ENCODE measurements around the gene SCFD2. TPM values are rescaled to one million over a fixed set of nuclear protein-coding genes. Genes with fewer than 3 reads are reported as not detected.

Gene SCFD2
- total RNA-seq, 2 experiments from 2014 or later: 25.1 to 27.2 TPM

DNA sequence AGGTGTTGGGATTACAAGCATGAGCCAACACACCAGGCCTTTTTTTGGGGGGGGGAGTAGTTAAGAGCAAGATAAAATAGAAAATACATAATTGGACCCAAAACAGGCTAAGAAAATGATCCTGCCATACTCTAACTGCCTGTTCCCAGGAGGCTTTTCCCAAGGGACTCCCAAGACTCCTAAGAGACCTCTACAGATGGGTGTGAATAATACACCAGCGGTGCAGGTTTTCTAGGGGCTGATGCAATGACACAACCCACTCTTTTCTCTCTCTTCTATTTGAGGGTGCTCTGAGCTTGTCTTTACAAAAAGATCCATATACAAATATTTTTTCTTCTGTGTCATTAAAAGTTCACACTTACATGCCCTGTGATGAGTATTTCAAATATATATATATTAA, 386.8 kb downstream of the SCFD2 start:
- ChIA-PET POLR2A (no interaction called here), CTCF (no interaction called here)
- Mint-ChIP-seq H3K4me1 (ENCODE audit: low read depth) (peaks cover 5% of the 10 kb centered on the region), H3K4me3 (no peak overlapping the region), H3K36me3 (ENCODE audit: low read depth) (no peaks in the 10 kb centered on the region), H3K27me3 (ENCODE audit: low read depth) (no peaks in the 10 kb centered on the region), H3K9me3 (ENCODE audit: insufficient read depth) (no peaks in the 10 kb centered on the region), H3K27ac (no peak overlapping the region)
- ATAC-seq (no peak), DNase-seq (no peak)

DNA sequence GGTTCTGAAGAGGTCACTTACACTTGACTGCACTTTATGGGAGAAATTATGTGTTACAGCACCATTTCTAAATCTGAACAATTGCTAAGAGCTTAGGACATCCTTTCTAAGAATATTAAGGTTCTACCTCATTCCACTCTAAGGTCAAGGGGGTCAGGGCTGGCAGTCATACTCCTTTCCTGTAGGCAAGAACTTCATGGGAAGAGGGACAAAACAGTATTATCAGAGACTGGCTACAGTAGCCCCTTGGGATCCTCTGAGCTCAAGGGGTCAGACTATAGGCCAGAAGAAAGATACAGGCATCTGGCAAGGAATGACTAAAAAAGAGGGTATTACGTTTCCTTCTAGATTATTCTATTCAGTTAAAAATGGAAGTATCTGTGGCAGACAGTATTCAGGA, 388.6 kb downstream of the SCFD2 start:
- Mint-ChIP-seq H3K27ac (no peak overlapping the region), H3K9me3 (ENCODE audit: insufficient read depth) (no peaks in the 10 kb centered on the region), H3K27me3 (ENCODE audit: low read depth) (no peaks in the 10 kb centered on the region), H3K4me3 (no peak overlapping the region), H3K36me3 (ENCODE audit: low read depth) (no peaks in the 10 kb centered on the region), H3K4me1 (ENCODE audit: low read depth) (no peaks in the 10 kb centered on the region)
- DNase-seq (no peak), ATAC-seq (no peak)
- ChIA-PET POLR2A (no interaction called here), CTCF (interaction anchor here (0.8 kb wide), 1 partner anchor 431 kb away, joined by 3 read pairs; no protein-coding TSS in a partner anchor)

DNA sequence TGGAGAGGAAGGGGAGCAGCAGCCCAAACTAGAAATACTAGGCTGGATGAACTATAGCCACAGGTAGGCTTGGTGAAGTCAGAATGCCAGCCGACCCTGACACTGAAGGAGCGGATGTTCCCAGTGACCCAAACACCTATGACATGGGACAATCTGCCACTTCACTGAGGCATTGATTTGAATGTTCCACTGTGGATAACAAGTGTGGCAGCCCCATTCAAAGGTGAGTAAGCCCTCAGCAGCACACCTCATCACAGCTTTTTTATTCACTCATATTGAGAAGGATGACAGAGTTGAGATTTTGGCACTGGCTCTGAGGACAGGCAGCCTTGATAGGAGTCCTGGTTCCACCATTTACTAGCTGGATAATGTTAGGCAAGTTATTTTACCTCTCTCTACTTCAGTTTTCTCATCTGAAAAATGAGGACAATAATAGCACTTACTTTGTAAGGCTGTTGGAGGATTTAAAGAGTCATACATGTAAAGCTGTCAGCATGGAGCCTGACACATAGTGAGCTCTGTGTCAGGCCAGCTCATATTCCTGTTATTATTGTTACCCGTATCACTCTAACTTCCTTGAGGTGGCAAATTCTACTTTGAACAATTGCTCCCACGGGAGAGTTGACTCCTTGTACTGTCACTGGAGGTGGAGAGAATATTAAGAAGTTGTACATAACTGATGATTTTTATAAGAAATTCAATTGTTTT, 389.2 kb downstream of the SCFD2 start:
- no peaks in the 10 kb centered on the region for H3K4me1 Mint-ChIP-seq (ENCODE audit: low read depth)
- ATAC-seq: no peak

DNA sequence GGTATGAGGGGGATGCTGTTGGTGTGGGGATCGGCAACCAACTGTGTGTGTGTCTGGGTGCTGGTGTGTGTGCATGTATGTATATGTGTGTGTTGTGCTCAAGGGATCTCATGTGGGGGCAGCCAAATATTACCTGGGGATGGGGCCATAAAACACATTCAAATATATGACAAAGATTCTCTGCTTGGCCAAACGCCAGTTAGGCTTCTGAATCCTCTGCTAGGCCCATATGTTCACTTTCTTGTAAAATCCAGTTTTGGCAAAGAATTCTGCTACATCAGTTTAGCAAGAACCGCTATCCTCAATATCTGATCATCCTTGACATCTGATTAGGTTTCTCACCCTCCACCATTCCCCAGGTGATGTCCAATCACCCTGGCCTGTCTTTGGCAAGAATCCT, 397.2 kb downstream of the SCFD2 start:
- no peaks in the 10 kb centered on the region for H3K36me3 Mint-ChIP-seq (ENCODE audit: low read depth)
- no peak for DNase-seq
- H3K27me3 Mint-ChIP-seq (ENCODE audit: low read depth): no peaks in the 10 kb centered on the region
- POLR2A ChIA-PET: no interaction called here
- H3K27ac Mint-ChIP-seq: no peak overlapping the region
- H3K4me1 Mint-ChIP-seq (ENCODE audit: low read depth): no peaks in the 10 kb centered on the region
- no peak for ATAC-seq
- H3K9me3 Mint-ChIP-seq (ENCODE audit: insufficient read depth): no peaks in the 10 kb centered on the region
- CTCF ChIA-PET: no interaction called here
- no peak overlapping the region for H3K4me3 Mint-ChIP-seq

More for the DNA sequence above, 389.2 kb downstream of the SCFD2 start:
- Mint-ChIP-seq H3K9me3 (ENCODE audit: insufficient read depth) (no peaks in the 10 kb centered on the region), H3K4me3 (no peak overlapping the region), H3K27me3 (ENCODE audit: low read depth) (no peaks in the 10 kb centered on the region), H3K36me3 (ENCODE audit: low read depth) (no peaks in the 10 kb centered on the region), H3K27ac (no peak overlapping the region)
- DNase-seq: no peak
- POLR2A ChIA-PET: no interaction called here
- CTCF ChIA-PET: interaction anchor here (0.8 kb wide), 1 partner anchor 431 kb away, joined by 3 read pairs; no protein-coding TSS in a partner anchor

DNA sequence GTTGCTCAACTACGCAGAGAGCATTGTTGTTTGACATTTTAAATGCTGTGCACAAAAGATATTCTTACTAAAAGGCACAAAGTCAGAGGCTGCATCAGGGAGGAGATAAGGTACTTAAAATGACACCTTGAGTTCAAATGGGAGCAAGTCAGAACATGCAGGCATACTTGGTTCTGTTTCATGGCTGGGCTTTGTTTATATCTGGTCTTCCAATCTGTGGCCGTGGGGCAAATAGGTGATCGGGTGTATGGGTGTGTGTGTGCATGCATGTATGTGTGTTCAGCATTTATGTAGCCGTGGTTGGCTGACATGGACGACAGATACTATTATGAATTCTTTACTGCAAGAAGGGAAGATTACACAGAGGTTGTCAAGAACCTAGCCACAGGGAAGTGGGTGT, 397.6 kb downstream of the SCFD2 start:
- no peaks in the 10 kb centered on the region for H3K9me3 Mint-ChIP-seq (ENCODE audit: insufficient read depth)
- no peaks in the 10 kb centered on the region for H3K36me3 Mint-ChIP-seq (ENCODE audit: low read depth)
- H3K4me1 Mint-ChIP-seq (ENCODE audit: low read depth): no peaks in the 10 kb centered on the region
- H3K27ac Mint-ChIP-seq: no peak overlapping the region
- CTCF ChIA-PET: no interaction called here
- H3K4me3 Mint-ChIP-seq: no peak overlapping the region
- POLR2A ChIA-PET: no interaction called here
- no peak for DNase-seq
- no peak for ATAC-seq
- no peaks in the 10 kb centered on the region for H3K27me3 Mint-ChIP-seq (ENCODE audit: low read depth)

DNA sequence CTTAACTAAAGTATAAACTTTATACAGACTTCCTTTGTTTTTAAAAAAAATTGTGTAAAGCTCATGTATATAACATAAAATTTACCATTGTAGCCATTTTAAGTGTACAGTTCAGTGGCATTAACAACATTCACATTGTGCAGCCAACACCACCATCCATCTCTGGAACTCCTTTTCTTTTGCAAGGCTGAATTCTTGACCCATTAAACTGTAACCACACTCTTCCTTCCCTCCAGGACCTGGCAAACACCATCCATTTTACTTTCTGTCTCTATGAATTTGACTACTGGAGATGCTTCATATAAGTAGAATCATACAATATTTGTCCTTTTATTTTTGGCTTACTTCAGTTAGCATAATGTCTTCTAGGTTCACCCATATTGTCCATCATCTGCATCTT, 399.1 kb downstream of the SCFD2 start:
- Mint-ChIP-seq H3K4me1 (ENCODE audit: low read depth) (no peaks in the 10 kb centered on the region), H3K27ac (no peak overlapping the region), H3K9me3 (ENCODE audit: insufficient read depth) (no peaks in the 10 kb centered on the region), H3K27me3 (ENCODE audit: low read depth) (no peaks in the 10 kb centered on the region), H3K4me3 (no peak overlapping the region), H3K36me3 (ENCODE audit: low read depth) (no peaks in the 10 kb centered on the region)
- ATAC-seq (no peak), DNase-seq (no peak)
- ChIA-PET POLR2A (no interaction called here), CTCF (no interaction called here)

DNA sequence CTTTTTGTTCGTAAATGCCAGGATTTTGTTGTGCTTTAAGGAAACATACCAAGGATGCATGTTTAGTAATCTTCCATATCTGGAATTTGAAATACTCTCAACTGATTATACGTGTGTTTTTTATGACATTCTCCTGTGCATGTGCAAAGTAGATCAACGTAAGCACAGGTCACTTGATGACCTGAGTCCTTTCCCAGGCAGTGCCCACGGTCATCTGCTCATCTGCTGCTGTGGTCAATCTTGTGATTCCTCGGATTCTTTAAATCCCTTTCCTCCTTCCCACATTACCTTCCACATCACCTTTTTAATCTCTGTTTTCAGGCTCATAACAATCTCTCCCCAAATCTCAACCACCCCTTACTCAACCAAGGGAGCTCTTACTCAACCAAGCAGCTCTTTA, 399.7 kb downstream of the SCFD2 start:
- Mint-ChIP-seq H3K27me3 (ENCODE audit: low read depth) (no peaks in the 10 kb centered on the region), H3K4me3 (no peak overlapping the region), H3K36me3 (ENCODE audit: low read depth) (no peaks in the 10 kb centered on the region), H3K9me3 (ENCODE audit: insufficient read depth) (no peaks in the 10 kb centered on the region), H3K27ac (no peak overlapping the region), H3K4me1 (ENCODE audit: low read depth) (no peaks in the 10 kb centered on the region)
- DNase-seq: no peak
- ChIA-PET CTCF (no interaction called here), POLR2A (no interaction called here)
- no peak for ATAC-seq

DNA sequence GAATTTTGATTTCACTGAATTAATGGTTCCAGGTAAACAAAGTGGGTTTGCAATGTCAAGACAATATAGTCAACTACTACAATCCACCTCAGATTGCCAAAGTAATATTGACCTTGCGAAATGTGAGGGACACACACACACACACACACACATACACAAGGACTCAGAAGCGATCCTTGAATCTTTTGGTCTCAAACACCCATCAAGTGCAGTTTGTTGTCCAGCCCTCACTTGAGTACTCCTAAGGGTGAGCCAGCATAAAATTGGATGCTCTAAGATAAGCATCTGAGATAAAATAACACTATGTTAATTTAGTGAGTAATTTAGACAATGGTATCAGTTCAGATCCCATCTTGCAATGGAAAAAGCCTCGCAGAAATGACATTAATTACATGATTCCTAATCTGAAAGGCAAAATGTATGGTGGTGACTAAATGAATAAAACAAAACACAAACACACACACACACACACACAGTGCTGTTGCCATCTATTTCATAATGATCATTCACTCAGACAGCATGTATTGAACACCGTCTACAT, 401.2 kb downstream of the SCFD2 start:
- ChIA-PET CTCF (no interaction called here), POLR2A (no interaction called here)
- no peak for DNase-seq
- H3K36me3 Mint-ChIP-seq (ENCODE audit: low read depth): no peaks in the 10 kb centered on the region
- H3K27ac Mint-ChIP-seq: no peak overlapping the region
- no peak overlapping the region for H3K4me3 Mint-ChIP-seq
- no peak for ATAC-seq
- H3K4me1 Mint-ChIP-seq (ENCODE audit: low read depth): no peaks in the 10 kb centered on the region
- no peaks in the 10 kb centered on the region for H3K9me3 Mint-ChIP-seq (ENCODE audit: insufficient read depth)
- no peaks in the 10 kb centered on the region for H3K27me3 Mint-ChIP-seq (ENCODE audit: low read depth)

DNA sequence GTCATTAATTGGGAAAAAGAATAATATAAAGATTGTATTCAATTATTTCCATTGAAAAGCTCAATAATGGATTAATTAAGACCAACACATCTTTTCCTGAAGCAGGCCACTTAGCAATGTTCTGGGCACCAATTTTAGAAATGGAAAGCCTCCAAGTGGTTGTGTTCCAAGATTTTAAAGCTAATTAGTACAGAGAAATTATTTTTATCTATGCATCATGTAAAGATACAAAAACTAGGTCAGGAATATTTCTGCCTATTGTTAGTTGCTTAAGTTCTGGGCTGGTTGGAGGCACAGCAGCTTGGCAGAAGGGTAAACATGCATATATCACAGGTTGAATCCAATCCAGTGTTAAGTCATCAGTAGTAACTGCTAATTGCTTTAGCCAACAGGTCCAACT, 401.9 kb downstream of the SCFD2 start:
- Mint-ChIP-seq H3K36me3 (ENCODE audit: low read depth) (no peaks in the 10 kb centered on the region), H3K4me3 (no peak overlapping the region), H3K27me3 (ENCODE audit: low read depth) (no peaks in the 10 kb centered on the region), H3K9me3 (ENCODE audit: insufficient read depth) (no peaks in the 10 kb centered on the region), H3K4me1 (ENCODE audit: low read depth) (no peaks in the 10 kb centered on the region), H3K27ac (no peak overlapping the region)
- ATAC-seq (no peak), DNase-seq (no peak)
- CTCF ChIA-PET: interaction anchor here (0.9 kb wide), 1 partner anchor 52 kb away, joined by 3 read pairs; no protein-coding TSS in a partner anchor
- POLR2A ChIA-PET: no interaction called here

DNA sequence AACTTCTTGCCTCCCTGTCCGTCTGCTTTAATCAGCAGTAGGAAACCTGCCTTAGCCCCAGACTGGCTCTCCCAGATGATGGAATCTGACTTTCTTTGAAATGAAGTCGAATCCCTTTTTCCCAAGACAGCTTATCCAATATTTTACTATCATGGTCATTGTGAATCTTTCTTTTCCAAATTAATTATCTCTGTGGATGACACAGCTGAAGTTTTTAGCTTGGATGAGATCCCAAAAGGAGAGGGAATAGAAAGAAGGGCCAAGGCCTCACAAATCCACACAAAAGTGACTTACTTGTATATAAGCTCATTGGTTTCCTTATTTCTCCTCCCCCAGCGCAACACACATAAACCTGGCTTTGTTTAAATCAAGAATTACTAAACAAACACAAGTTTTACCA, 403.1 kb downstream of the SCFD2 start:
- Mint-ChIP-seq H3K4me1 (ENCODE audit: low read depth) (no peaks in the 10 kb centered on the region), H3K9me3 (ENCODE audit: insufficient read depth) (no peaks in the 10 kb centered on the region), H3K36me3 (ENCODE audit: low read depth) (no peaks in the 10 kb centered on the region), H3K27me3 (ENCODE audit: low read depth) (no peaks in the 10 kb centered on the region), H3K27ac (no peak overlapping the region), H3K4me3 (no peak overlapping the region)
- CTCF ChIA-PET: no interaction called here
- DNase-seq (no peak), ATAC-seq (no peak)
- POLR2A ChIA-PET: no interaction called here

DNA sequence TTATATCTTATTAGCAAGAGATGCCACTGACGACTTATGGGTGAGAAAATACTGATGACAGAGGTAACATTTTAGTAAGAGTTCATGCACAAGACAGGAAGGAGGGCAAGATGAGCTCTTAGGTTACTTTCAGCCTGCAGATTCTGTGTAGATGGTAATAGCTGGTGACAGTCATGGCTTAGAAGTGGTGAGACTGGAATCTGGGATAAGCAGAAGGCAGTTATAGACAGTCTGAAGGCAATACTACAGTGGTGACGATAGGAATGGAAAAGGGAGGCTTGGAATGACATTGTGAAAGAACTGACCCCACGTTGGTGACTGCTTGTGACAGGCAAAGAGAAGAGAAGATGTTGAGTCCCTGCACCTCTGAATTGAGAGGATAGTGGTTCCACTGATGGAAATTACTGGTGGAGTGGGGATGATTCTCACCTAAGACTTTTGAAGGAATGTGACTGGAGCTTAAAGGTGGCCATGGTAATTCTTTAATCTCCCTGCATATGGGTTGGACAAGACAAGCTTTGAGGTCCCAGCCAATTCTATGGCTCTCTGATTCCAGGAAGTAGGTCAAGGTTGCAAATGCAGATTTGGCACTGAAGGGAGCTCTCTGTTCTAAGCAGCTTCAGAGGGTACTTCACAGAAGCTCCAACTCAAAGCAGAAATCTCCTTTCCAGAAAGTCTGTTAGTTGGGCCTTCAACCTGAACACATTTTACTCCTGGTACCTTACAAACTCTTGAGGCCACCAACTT, 404.0 kb downstream of the SCFD2 start:
- CTCF ChIA-PET: interaction anchor here (1.0 kb wide), 1 partner anchor 50 kb away, joined by 5 read pairs; no protein-coding TSS in a partner anchor
- DNase-seq (no peak), ATAC-seq (no peak)
- Mint-ChIP-seq H3K4me3 (no peak overlapping the region), H3K4me1 (ENCODE audit: low read depth) (no peaks in the 10 kb centered on the region), H3K9me3 (ENCODE audit: insufficient read depth) (no peaks in the 10 kb centered on the region), H3K36me3 (ENCODE audit: low read depth) (no peaks in the 10 kb centered on the region), H3K27me3 (ENCODE audit: low read depth) (no peaks in the 10 kb centered on the region), H3K27ac (no peak overlapping the region)
- POLR2A ChIA-PET: no interaction called here

DNA sequence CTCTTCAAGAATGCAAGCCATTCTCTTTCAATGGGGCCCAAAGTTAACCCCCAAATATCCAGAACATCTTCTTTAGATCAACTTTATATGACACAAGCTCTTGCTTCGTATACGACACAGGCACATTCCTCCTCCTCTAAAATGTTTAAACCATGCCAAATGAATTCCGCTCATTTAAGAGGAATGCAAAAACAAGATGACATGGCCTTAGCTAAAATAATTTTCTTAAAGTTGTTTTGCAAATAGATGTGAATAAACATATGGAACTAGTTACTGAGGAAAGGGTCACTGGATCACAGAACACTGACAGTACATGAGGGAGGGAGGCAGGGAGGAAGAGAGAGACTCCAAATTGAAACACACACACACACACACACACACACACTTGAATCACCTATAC, 406.3 kb downstream of the SCFD2 start:
- DNase-seq: no peak
- no peaks in the 10 kb centered on the region for H3K36me3 Mint-ChIP-seq (ENCODE audit: low read depth)
- H3K4me3 Mint-ChIP-seq: no peak overlapping the region
- H3K27ac Mint-ChIP-seq: no peak overlapping the region
- no peaks in the 10 kb centered on the region for H3K9me3 Mint-ChIP-seq (ENCODE audit: insufficient read depth)
- no peaks in the 10 kb centered on the region for H3K4me1 Mint-ChIP-seq (ENCODE audit: low read depth)
- CTCF ChIA-PET: no interaction called here
- POLR2A ChIA-PET: no interaction called here
- H3K27me3 Mint-ChIP-seq (ENCODE audit: low read depth): no peaks in the 10 kb centered on the region
- no peak for ATAC-seq

Data from activated CD8-positive, alpha-beta T cell treated with anti-CD3 and anti-CD28 coated beads, Interleukin-2, amount 10 ng/mL, durations not matched to agents 7 days and 5 days (primary cell).